Trophoblast cell (in vitro differentiated cells and primary cell): ENCODE data around the gene GTF2IRD1.
A peak's percentile ranks its signal among the peaks of the same experiment; 100 is the strongest.

Experiments used
- DNase-seq, 2 donors: peaks; one replicate each; pipeline ENCODE4 v3.0.0-alpha.2; 2016
- H2AFZ ChIP-seq: 2 replicates; pipeline ENCODE4 v1.6.1; 2013; ENCODE audit warnings: low read length, moderate library complexity, mild to moderate bottlenecking; ENCODE audit not compliant: insufficient read depth, poor library complexity
- H2AK5ac ChIP-seq: 2 replicates; pipeline ENCODE4 v1.6.1; 2013; ENCODE audit warnings: mild to moderate bottlenecking, low read length
- H2BK120ac ChIP-seq: 2 replicates; pipeline ENCODE4 v1.6.1; 2013; ENCODE audit warnings: low read length, mild to moderate bottlenecking, moderate library complexity; ENCODE audit not compliant: insufficient read depth, poor library complexity
- H2BK12ac ChIP-seq: 2 replicates; pipeline ENCODE4 v1.6.1; 2013; ENCODE audit warnings: mild to moderate bottlenecking, low read length, moderate library complexity
- H2BK5ac ChIP-seq: 2 replicates; pipeline ENCODE4 v1.6.1; 2013; ENCODE audit warnings: low read length, low read depth, moderate library complexity, mild to moderate bottlenecking; ENCODE audit not compliant: poor library complexity
- H3K14ac ChIP-seq: 2 replicates; pipeline ENCODE4 v1.6.1; 2013; ENCODE audit warnings: mild to moderate bottlenecking, low read length
- H3K18ac ChIP-seq: 2 replicates; pipeline ENCODE4 v1.6.1; 2013; ENCODE audit warnings: mild to moderate bottlenecking, low read length
- H3K23ac ChIP-seq: 2 replicates; pipeline ENCODE4 v1.6.1; 2013; ENCODE audit warnings: low read length
- H3K27ac ChIP-seq: 2 replicates; pipeline ENCODE4 v1.5.1; 2013; ENCODE audit warnings: low read depth, mild to moderate bottlenecking, inconsistent platforms, low read length, moderate library complexity
- H3K27me3 ChIP-seq: 2 replicates; pipeline ENCODE4 v1.6.1; 2013; ENCODE audit warnings: inconsistent platforms, mild to moderate bottlenecking, low read length, moderate library complexity; ENCODE audit not compliant: insufficient read depth
- H3K36me3 ChIP-seq, 2 experiments: 1 replicate in 1 of 2; 2 replicates in 1 of 2; pipeline ENCODE4 v1.6.1; 2013; ENCODE audit warnings: low read length in 2 of 2, mild to moderate bottlenecking in 2 of 2, moderate library complexity in 1 of 2; ENCODE audit not compliant: insufficient read depth in 2 of 2, control insufficient read depth in 1 of 2
- H3K4ac ChIP-seq: 2 replicates; pipeline ENCODE4 v1.6.1; 2013; ENCODE audit warnings: low read depth, mild to moderate bottlenecking, low read length, moderate library complexity
- H3K4me1 ChIP-seq, 2 experiments: 1 replicate in 1 of 2; 2 replicates in 1 of 2; pipeline ENCODE4 v1.6.1; 2013; ENCODE audit warnings: low read length in 2 of 2, mild to moderate bottlenecking in 2 of 2, moderate library complexity in 1 of 2; ENCODE audit not compliant: insufficient read depth in 2 of 2, control insufficient read depth in 1 of 2
- H3K4me2 ChIP-seq: 2 replicates; pipeline ENCODE4 v1.6.1; 2013; ENCODE audit warnings: inconsistent platforms, mild to moderate bottlenecking, low read length, moderate library complexity
- H3K4me3 ChIP-seq: 2 replicates; pipeline ENCODE4 v1.5.1; 2013; ENCODE audit warnings: mild to moderate bottlenecking, low read depth, low read length, inconsistent platforms
- H3K79me1 ChIP-seq: one replicate; pipeline ENCODE4 v1.6.1; 2013; ENCODE audit warnings: low read length
- H3K79me2 ChIP-seq: 2 replicates; pipeline ENCODE4 v1.6.1; 2013; ENCODE audit warnings: low read length, mild to moderate bottlenecking; ENCODE audit not compliant: control insufficient read depth, insufficient read depth, poor library complexity
- H3K9ac ChIP-seq: 2 replicates; pipeline ENCODE4 v1.6.1; 2013; ENCODE audit warnings: mild to moderate bottlenecking, low read length
- H3K9me3 ChIP-seq: 2 replicates; pipeline ENCODE4 v1.6.1; 2013; ENCODE audit warnings: low read depth, mild to moderate bottlenecking, control low read depth, inconsistent platforms, low read length; ENCODE audit not compliant: insufficient read depth
- H4K12ac ChIP-seq: 2 replicates; pipeline ENCODE4 v1.6.1; 2013; ENCODE audit warnings: low read depth, mild to moderate bottlenecking, low read length, moderate library complexity
- H4K8ac ChIP-seq: 2 replicates; pipeline ENCODE4 v1.6.1; 2013; ENCODE audit warnings: low read depth, mild to moderate bottlenecking, low read length, moderate library complexity
- H4K91ac ChIP-seq: one replicate; pipeline ENCODE4 v1.6.1; 2013; ENCODE audit warnings: low read depth, mild to moderate bottlenecking, low read length, moderate library complexity
- WGBS: extraction: QIAGEN DNeasy Blood & Tissue Kit; methylation state at CpG from one replicate; pipeline ENCODE4 v1.1.7; 2013; ENCODE audit warnings: missing lambda C conversion rate; ENCODE audit not compliant: insufficient read length, insufficient coverage; ENCODE audit errors: extremely low coverage; 5-methylcytosine and 5-hydroxymethylcytosine counted together

Gene GTF2IRD1

GRCh38 chr7:74467876-74468275 lies 14.2 kb downstream of the GTF2IRD1 start:
- no CpG with 5 or more reads among the region's 9 CpGs for WGBS

GRCh38 chr7:74470504-74470903 lies 16.8 kb downstream of the GTF2IRD1 start:
- no peak for DNase-seq
- Histone ChIP-seq H3K79me2 (no peaks in the 10 kb centered on the region), H3K4me3 (no peak overlapping the region), H3K4me2 (no peak overlapping the region), H3K27me3 (no peaks in the 10 kb centered on the region), H2BK12ac (no peak overlapping the region), H3K9ac (no peak overlapping the region), H3K79me1 (no peaks in the 10 kb centered on the region), H3K4ac (no peak overlapping the region), H2AFZ (no peak overlapping the region), H3K18ac (no peak overlapping the region), H4K8ac (no peak overlapping the region), H3K36me3 (peaks cover 2 to 5% of the 10 kb centered on the region in 2 experiments), H3K4me1 (peaks cover 3 to 11% of the 10 kb centered on the region in 2 experiments), H2BK5ac (no peak overlapping the region), H2AK5ac (no peak overlapping the region), H3K9me3 (no peaks in the 10 kb centered on the region), H4K12ac (no peak overlapping the region), H2BK120ac (no peak overlapping the region), H3K23ac (no peak overlapping the region), H4K91ac (no peak overlapping the region), H3K14ac (no peak overlapping the region), H3K27ac (no peak overlapping the region)
- WGBS, result no CpG with 5 or more reads among the region's 8 CpGs

More at GRCh38 chr7:74467876-74468275, 14.2 kb downstream of the GTF2IRD1 start:
- Histone ChIP-seq H3K9me3 (no peaks in the 10 kb centered on the region), H3K27me3 (no peaks in the 10 kb centered on the region), H3K79me1 (no peaks in the 10 kb centered on the region), H2AFZ (no peak overlapping the region), H4K12ac (no peak overlapping the region), H3K27ac (no peak overlapping the region), H2AK5ac (no peak overlapping the region), H3K36me3 (peaks cover 2% of the 10 kb centered on the region in 2 experiments), H4K91ac (no peak overlapping the region), H2BK5ac (no peak overlapping the region), H3K4me2 (no peak overlapping the region), H3K14ac (no peak overlapping the region), H3K18ac (no peak overlapping the region), H3K4me3 (no peak overlapping the region), H4K8ac (no peak overlapping the region), H2BK12ac (no peak overlapping the region), H2BK120ac (no peak overlapping the region), H3K79me2 (peaks cover 2% of the 10 kb centered on the region), H3K4ac (no peak overlapping the region), H3K4me1 (peaks cover 0 to 4% of the 10 kb centered on the region in 2 experiments), H3K9ac (no peak overlapping the region), H3K23ac (no peak overlapping the region)
- DNase-seq, result no peak

- Histone ChIP-seq H2BK12ac (no peak overlapping the region), H3K27ac (no peak overlapping the region), H3K23ac (no peak overlapping the region), H4K8ac (no peak overlapping the region), H3K9me3 (no peaks in the 10 kb centered on the region), H3K36me3 (peaks cover 0 to 4% of the 10 kb centered on the region in 2 experiments), H2BK5ac (no peak overlapping the region), H4K91ac (no peak overlapping the region), H3K18ac (no peak overlapping the region), H2BK120ac (no peak overlapping the region), H3K4ac (no peak overlapping the region), H3K79me2 (no peaks in the 10 kb centered on the region), H3K4me2 (no peak overlapping the region), H3K79me1 (no peaks in the 10 kb centered on the region), H4K12ac (no peak overlapping the region), H3K4me3 (peak overlapping the region; percentile 1), H2AFZ (no peak overlapping the region), H3K4me1 (peaks cover 5 to 13% of the 10 kb centered on the region in 2 experiments), H3K14ac (no peak overlapping the region), H3K9ac (no peak overlapping the region), H3K27me3 (no peaks in the 10 kb centered on the region), H2AK5ac (no peak overlapping the region)
- no peak for DNase-seq
- WGBS, result no CpG with 5 or more reads among the region's 5 CpGs
Measured at GRCh38 chr7:74473116-74473515, 19.4 kb downstream of the GTF2IRD1 start.

DNA sequence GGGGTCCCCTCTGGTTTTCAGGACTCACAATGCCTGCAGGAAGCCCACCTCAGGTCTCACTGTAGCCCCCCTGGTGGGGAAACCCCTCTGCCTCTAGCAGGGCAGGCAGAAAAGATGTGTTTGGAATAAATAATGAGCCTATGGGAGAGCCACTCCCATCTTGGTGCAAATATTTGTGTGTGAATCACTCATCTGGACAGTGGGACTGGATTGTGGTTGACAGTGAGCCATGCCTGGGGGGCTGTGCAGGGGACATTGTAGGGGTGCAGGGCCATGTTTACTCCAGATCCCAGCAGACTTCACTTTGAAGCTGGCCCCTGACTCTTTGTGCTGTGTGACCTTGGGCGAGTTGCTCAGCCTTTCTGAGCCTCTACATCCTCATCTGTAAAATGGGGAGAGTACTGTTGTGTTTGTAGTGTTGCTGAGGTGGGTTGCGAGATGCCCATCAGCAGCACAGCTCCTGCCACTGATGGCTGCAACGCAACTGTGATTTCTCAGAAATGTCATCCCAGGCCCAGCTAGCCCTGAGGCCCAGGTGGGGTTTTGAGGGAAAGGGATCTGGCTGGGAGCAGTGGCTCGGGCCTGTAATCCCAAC lies 20.7 kb downstream of the GTF2IRD1 start:
- H3K27ac ChIP-seq, result no peak overlapping the region
- no peak overlapping the region for H3K4ac ChIP-seq
- no peaks in the 10 kb centered on the region for H3K9me3 ChIP-seq
- no peak overlapping the region for H3K14ac ChIP-seq
- H3K4me1 ChIP-seq, result peaks cover 5 to 15% of the 10 kb centered on the region in 2 experiments
- H3K18ac ChIP-seq, result no peak overlapping the region
- H2BK12ac ChIP-seq, result no peak overlapping the region
- no peak overlapping the region for H3K23ac ChIP-seq
- no peaks in the 10 kb centered on the region for H3K27me3 ChIP-seq
- H4K91ac ChIP-seq, result no peak overlapping the region
- H3K79me2 ChIP-seq, result no peaks in the 10 kb centered on the region
- H2AK5ac ChIP-seq, result no peak overlapping the region
- no peak overlapping the region for H2BK5ac ChIP-seq
- H3K4me2 ChIP-seq, result no peak overlapping the region
- no peaks in the 10 kb centered on the region for H3K79me1 ChIP-seq
- H2AFZ ChIP-seq, result no peak overlapping the region
- DNase-seq, result no peak
- no peak overlapping the region for H3K9ac ChIP-seq
- H3K4me3 ChIP-seq, result no peak overlapping the region
- no peak overlapping the region for H4K12ac ChIP-seq
- H2BK120ac ChIP-seq, result no peak overlapping the region
- H4K8ac ChIP-seq, result no peak overlapping the region
- peaks cover 0 to 4% of the 10 kb centered on the region in 2 experiments for H3K36me3 ChIP-seq
- no CpG with 5 or more reads among the region's 4 CpGs for WGBS
